Loucy (cell line): ENCODE data around the gene MEAK7.

Experiments
- H2AFZ ChIP-seq: fragments of 200-600 bp; sonication (generic); 2 replicates; pipeline ENCODE4 v1.6.0; 2016; ENCODE audit warnings: antibody characterized with exemption, mild to moderate bottlenecking, low read length, moderate library complexity
- H3F3A ChIP-seq: fragments of 200-600 bp; 2 replicates; pipeline ENCODE4 v1.6.0; 2016; ENCODE audit warnings: antibody characterized with exemption, low read depth, mild to moderate bottlenecking
- H3K27me3 ChIP-seq: fragments of 200-600 bp; sonication (generic); 2 replicates; pipeline ENCODE4 v1.6.1; 2014; ENCODE audit warnings: low read length, mild to moderate bottlenecking; ENCODE audit not compliant: insufficient read depth, poor library complexity, severe bottlenecking
- H3K36me3 ChIP-seq: fragments of 200-600 bp; sonication (generic); 2 replicates; pipeline ENCODE4 v1.6.1; 2016; ENCODE audit warnings: low read length; ENCODE audit not compliant: insufficient read depth
- H3K4me1 ChIP-seq: fragments of 200-600 bp; sonication (generic); 2 replicates; pipeline ENCODE4 v1.5.1; 2014; ENCODE audit warnings: low read length, mild to moderate bottlenecking; ENCODE audit not compliant: insufficient read depth, poor library complexity, severe bottlenecking
- H3K4me2 ChIP-seq: fragments of 200-600 bp; sonication (generic); 2 replicates; pipeline ENCODE4 v1.6.0; 2014; ENCODE audit warnings: antibody characterized with exemption, low read length, low read depth, mild to moderate bottlenecking; ENCODE audit not compliant: poor library complexity, severe bottlenecking
- H3K4me3 ChIP-seq: fragments of 200-600 bp; sonication (generic); 2 replicates; pipeline ENCODE4 v1.5.1; 2014; ENCODE audit warnings: low read length, mild to moderate bottlenecking, mixed read lengths; ENCODE audit not compliant: poor library complexity, severe bottlenecking
- H3K79me2 ChIP-seq: fragments of 200-600 bp; sonication (generic); 2 replicates; pipeline ENCODE4 v1.6.1; 2014; ENCODE audit warnings: low read length; ENCODE audit not compliant: insufficient read depth
- H3K9ac ChIP-seq: fragments of 200-600 bp; sonication (generic); 2 replicates; pipeline ENCODE4 v1.6.0; 2014; ENCODE audit warnings: mild to moderate bottlenecking, low read depth, low read length, moderate library complexity; ENCODE audit not compliant: poor library complexity, severe bottlenecking
- H3K9me2 ChIP-seq: fragments of 200-600 bp; sonication (generic); replicated peaks from 2 replicates; pipeline ENCODE4 v1.6.1; 2016; ENCODE audit warnings: low read depth, low read length, mixed read lengths
- H3K9me3 ChIP-seq: fragments of 200-600 bp; sonication (generic); 2 replicates; pipeline ENCODE4 v1.6.1; 2014; ENCODE audit warnings: mild to moderate bottlenecking, antibody characterized with exemption, low read length, low read depth; ENCODE audit not compliant: insufficient read depth
- H4K20me1 ChIP-seq: fragments of 200-600 bp; sonication (generic); 2 replicates; pipeline ENCODE4 v1.6.0; 2014; ENCODE audit warnings: antibody characterized with exemption, low read length, mild to moderate bottlenecking; ENCODE audit not compliant: insufficient read depth, poor library complexity, severe bottlenecking
- EZH2phosphoT487 ChIP-seq: fragments of 200-600 bp; IDR thresholded peaks from 2 replicates; pipeline ENCODE4 v1.6.1; 2018; ENCODE audit warnings: antibody characterized with exemption, mild to moderate bottlenecking, moderate library complexity, borderline replicate concordance
- TF ChIP-seq, protein P1 (sequence below): fragments of 200-600 bp; sonication (generic); conservative IDR thresholded peaks from 2 replicates; pipeline ENCODE4 v1.5.1; 2014; ENCODE audit warnings: mild to moderate bottlenecking, antibody characterized with exemption, low read length

MEAK7 gene

DNA sequence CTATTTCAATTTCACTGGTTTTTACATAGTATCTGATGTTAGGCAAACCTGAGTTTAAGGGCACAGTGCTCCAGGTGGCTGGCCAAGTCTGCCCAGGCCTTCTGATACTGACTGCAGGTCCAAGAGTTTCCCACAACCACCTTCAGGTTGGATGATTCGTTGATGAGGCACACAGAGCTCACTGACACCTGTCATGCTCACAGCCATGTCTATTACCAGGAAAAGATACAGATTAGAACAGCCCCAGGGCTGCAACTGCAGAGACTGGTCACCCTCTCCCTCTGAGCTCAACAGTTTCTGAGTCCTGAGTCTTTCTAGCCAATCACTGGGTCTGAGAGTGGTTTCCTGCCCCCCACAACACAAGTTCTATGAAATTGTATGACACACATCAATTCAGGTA lies 37.2 kb downstream of the MEAK7 start:
- Histone ChIP-seq H3K4me1 (no peaks in the 10 kb centered on the region), H3K9me2 (no peaks in the 10 kb centered on the region), H3K4me3 (no peak overlapping the region), H2AFZ (no peak overlapping the region), H3K36me3 (no peaks in the 10 kb centered on the region), H3K27me3 (no peaks in the 10 kb centered on the region), H3K4me2 (no peak overlapping the region), H3K79me2 (no peaks in the 10 kb centered on the region), H3K9ac (no peak overlapping the region), H3K9me3 (peaks cover 13% of the 10 kb centered on the region; the same call in 1 of the 2 replicates), H3F3A (no peaks in the 10 kb centered on the region), H4K20me1 (no peaks in the 10 kb centered on the region)
- no peak for TF ChIP-seq EZH2phosphoT487
- TF ChIP-seq, protein P1, sequence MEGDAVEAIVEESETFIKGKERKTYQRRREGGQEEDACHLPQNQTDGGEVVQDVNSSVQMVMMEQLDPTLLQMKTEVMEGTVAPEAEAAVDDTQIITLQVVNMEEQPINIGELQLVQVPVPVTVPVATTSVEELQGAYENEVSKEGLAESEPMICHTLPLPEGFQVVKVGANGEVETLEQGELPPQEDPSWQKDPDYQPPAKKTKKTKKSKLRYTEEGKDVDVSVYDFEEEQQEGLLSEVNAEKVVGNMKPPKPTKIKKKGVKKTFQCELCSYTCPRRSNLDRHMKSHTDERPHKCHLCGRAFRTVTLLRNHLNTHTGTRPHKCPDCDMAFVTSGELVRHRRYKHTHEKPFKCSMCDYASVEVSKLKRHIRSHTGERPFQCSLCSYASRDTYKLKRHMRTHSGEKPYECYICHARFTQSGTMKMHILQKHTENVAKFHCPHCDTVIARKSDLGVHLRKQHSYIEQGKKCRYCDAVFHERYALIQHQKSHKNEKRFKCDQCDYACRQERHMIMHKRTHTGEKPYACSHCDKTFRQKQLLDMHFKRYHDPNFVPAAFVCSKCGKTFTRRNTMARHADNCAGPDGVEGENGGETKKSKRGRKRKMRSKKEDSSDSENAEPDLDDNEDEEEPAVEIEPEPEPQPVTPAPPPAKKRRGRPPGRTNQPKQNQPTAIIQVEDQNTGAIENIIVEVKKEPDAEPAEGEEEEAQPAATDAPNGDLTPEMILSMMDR: no peak

DNA sequence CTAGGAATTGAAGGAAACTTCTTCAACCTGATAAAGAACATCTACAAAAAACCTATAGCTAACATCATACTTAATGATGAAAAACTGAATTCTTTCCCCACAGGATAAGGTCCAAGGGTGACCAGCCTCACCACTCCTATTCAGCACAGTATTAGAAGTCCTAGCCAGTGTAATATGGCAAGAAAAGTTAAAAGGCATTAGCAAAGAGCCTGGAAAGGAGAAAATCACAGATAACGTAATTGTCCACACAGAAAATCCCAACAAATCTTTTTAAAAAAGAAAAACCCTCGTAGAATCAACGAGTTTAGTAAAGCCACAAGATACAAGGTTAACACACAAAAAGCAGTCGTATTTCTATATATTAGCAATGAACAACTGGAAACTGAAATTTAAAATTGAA lies 37.8 kb downstream of the MEAK7 start:
- Histone ChIP-seq H3K9ac (no peak overlapping the region), H3K79me2 (no peaks in the 10 kb centered on the region), H3K4me2 (no peak overlapping the region), H3F3A (no peaks in the 10 kb centered on the region), H4K20me1 (no peaks in the 10 kb centered on the region), H3K9me2 (no peaks in the 10 kb centered on the region), H3K27me3 (no peaks in the 10 kb centered on the region), H3K4me1 (peaks cover under 1% of the 10 kb centered on the region), H2AFZ (no peak overlapping the region), H3K4me3 (no peak overlapping the region), H3K36me3 (no peaks in the 10 kb centered on the region), H3K9me3 (peaks cover 13% of the 10 kb centered on the region; the same call in 1 of the 2 replicates)
- TF ChIP-seq EZH2phosphoT487: no peak
- TF ChIP-seq, protein P1: no peak

DNA sequence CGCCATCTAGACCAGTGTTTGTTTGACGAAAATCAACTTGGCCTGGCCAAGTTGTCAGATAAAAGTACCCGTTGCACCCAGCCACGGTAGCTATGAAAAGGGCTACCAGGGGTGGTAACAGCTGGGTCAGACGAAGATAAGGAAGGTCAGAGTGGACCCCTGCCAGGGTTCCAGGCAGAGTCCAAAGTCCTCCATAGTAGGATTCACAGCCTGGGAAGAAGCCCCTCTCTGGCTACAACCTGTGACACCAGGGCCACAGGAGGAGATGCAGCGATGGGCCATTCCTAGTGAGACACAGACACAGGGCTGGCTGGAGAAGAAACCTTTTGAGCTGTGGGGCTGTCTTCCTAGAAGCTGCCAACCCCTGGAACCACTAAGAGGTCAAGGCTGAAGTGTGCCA lies 39.3 kb downstream of the MEAK7 start:
- no peak overlapping the region for H3K9ac ChIP-seq
- TF ChIP-seq EZH2phosphoT487: no peak
- TF ChIP-seq, protein P1: no peak
- H3K36me3 ChIP-seq: no peaks in the 10 kb centered on the region
- H3K9me3 ChIP-seq: peaks cover 13% of the 10 kb centered on the region; the same call in 1 of the 2 replicates
- H3K4me3 ChIP-seq: no peak overlapping the region
- no peaks in the 10 kb centered on the region for H3K79me2 ChIP-seq
- H3K4me2 ChIP-seq: no peak overlapping the region
- H3F3A ChIP-seq: no peaks in the 10 kb centered on the region
- H3K4me1 ChIP-seq: peaks cover 8% of the 10 kb centered on the region
- H3K9me2 ChIP-seq: no peaks in the 10 kb centered on the region
- H2AFZ ChIP-seq: no peak overlapping the region
- no peaks in the 10 kb centered on the region for H3K27me3 ChIP-seq
- H4K20me1 ChIP-seq: no peaks in the 10 kb centered on the region
